ENCODE data around the gene LIG1. TPM values are rescaled to one million over a fixed set of nuclear protein-coding genes. Genes with fewer than 3 reads are reported as not detected.
A peak's percentile ranks its signal among the peaks of the same experiment; 100 is the strongest.

The LIG1 gene
- total and polyA plus RNA-seq, 2 experiments from 2014 or later = 79.3 to 96.9 TPM

GRCh38 chr19:48168689-48169088 lies 1.5 kb downstream of the LIG1 start:
- no peak overlapping the region for H3K27ac Mint-ChIP-seq
- H2AFZ ChIP-seq = no peak overlapping the region
- H3K27me3 ChIP-seq (ENCODE audit: insufficient read depth) = no peaks in the 10 kb centered on the region
- H3K9me3 Mint-ChIP-seq = no peaks in the 10 kb centered on the region; the same call in 1 of the 3 replicates
- peaks cover 8% of the 10 kb centered on the region for H3K27me3 Mint-ChIP-seq (ENCODE audit: insufficient read depth, low read depth, poor library complexity)
- DNase-seq (ENCODE audit: low spot score) = no peak
- ATAC-seq = no peak
- peaks cover 35% of the 10 kb centered on the region for H3K36me3 Mint-ChIP-seq (ENCODE audit: low read depth)
- H3K36me3 ChIP-seq (ENCODE audit: insufficient read depth) = peaks cover 14% of the 10 kb centered on the region
- H3K27ac ChIP-seq (ENCODE audit: low read depth) = no peak overlapping the region
- no peak overlapping the region; the same call in 1 of the 2 replicates for H3K4me2 ChIP-seq
- H3F3A ChIP-seq (replicated peaks; ENCODE audit: low read depth) = no peaks in the 10 kb centered on the region
- peaks cover 20% of the 10 kb centered on the region for H4K20me1 ChIP-seq (replicated peaks; ENCODE audit: insufficient read depth)
- peaks cover 8% of the 10 kb centered on the region for H3K4me1 ChIP-seq (ENCODE audit: insufficient read depth)
- no peaks in the 10 kb centered on the region for H3K9me2 ChIP-seq (ENCODE audit: insufficient read depth)
- H3K4me3 Mint-ChIP-seq = peak overlapping the region; percentile 95; the same call in 2 of the 3 replicates
- peaks cover 59% of the 10 kb centered on the region for H3K79me2 ChIP-seq (replicated peaks; ENCODE audit: insufficient read depth)
- no peak for TF ChIP-seq EZH2 (IDR thresholded peaks at IDR 0.05; ENCODE audit: low read depth, unreplicated experiment)
- no peak for TF ChIP-seq ZNF114 (CRISPR knock-in tag; IDR thresholded peaks at IDR 0.05)
- no peak for TF ChIP-seq STAT1 (IDR thresholded peaks at IDR 0.05; ENCODE audit: unreplicated experiment)
- TF ChIP-seq CREB1 (CRISPR knock-in tag; IDR thresholded peaks at IDR 0.05; ENCODE audit: low read depth) = no peak
- TF ChIP-seq JUNB (IDR thresholded peaks at IDR 0.05; ENCODE audit: unreplicated experiment) = no peak
- TF ChIP-seq REST (IDR thresholded peaks at IDR 0.05; ENCODE audit: unreplicated experiment) = no peak
- TF ChIP-seq EZH2phosphoT487 (IDR thresholded peaks at IDR 0.05; ENCODE audit: unreplicated experiment) = no peak
- no peak for TF ChIP-seq ETS1 (IDR thresholded peaks at IDR 0.05)
- no peak for TF ChIP-seq NANOG (IDR thresholded peaks at IDR 0.05; ENCODE audit: borderline replicate concordance)
- no peak for TF ChIP-seq CTCF (conservative IDR thresholded peaks at IDR 0.05; ENCODE audit: low read depth in 2 of 2)
- TF ChIP-seq ZNF331 (CRISPR knock-in tag; IDR thresholded peaks at IDR 0.05; ENCODE audit: low read depth) = no peak
- no peak for TF ChIP-seq ZNF462 (CRISPR knock-in tag; IDR thresholded peaks at IDR 0.05)
- TF ChIP-seq POLR2AphosphoS5 (IDR thresholded peaks at IDR 0.05; ENCODE audit: low read depth) = no peak
- no peak overlapping the region for H3K4me3 ChIP-seq
- H3K4me1 Mint-ChIP-seq = peaks cover 17% of the 10 kb centered on the region
